ENCODE measurements around the gene PIEZO2.
"Not testable (repeated sequence)": the region's sequence is repeated elsewhere in the genome, so short reads cannot be mapped to it uniquely, and the experiment has no call there.

The PIEZO2 gene

GRCh38 chr18:11149441-11150270, at the start of gene PIEZO2:
Gene PIEZO2 (minus strand): TSS chr18:11149569. CDS start chr18:11148588, 981 bp downstream.
- in situ Hi-C loops (cut with MboI; ENCODE audit: low sequenced_read_pairs), result no loop called here

GRCh38 chr18:11183637-11184036, 34.3 kb upstream of the PIEZO2 start:
- in situ Hi-C loops (cut with MboI; ENCODE audit: low sequenced_read_pairs), result no loop called here

- in situ Hi-C loops (cut with MboI; ENCODE audit: low sequenced_read_pairs), result not testable (repeated sequence)
Measured at GRCh38 chr18:11181629-11182028, 32.3 kb upstream of the PIEZO2 start.

- in situ Hi-C loops (cut with MboI; ENCODE audit: low sequenced_read_pairs), result no loop called here
Measured at GRCh38 chr18:11179959-11180519, 30.7 kb upstream of the PIEZO2 start.

GRCh38 chr18:11178951-11179549, 29.7 kb upstream of the PIEZO2 start:
- in situ Hi-C loops (cut with MboI; ENCODE audit: low sequenced_read_pairs), result no loop called here

GRCh38 chr18:11177382-11177781, 28.0 kb upstream of the PIEZO2 start:
- in situ Hi-C loops (cut with MboI; ENCODE audit: low sequenced_read_pairs), result no loop called here

- in situ Hi-C loops (cut with MboI; ENCODE audit: low sequenced_read_pairs), result no loop called here
Measured at GRCh38 chr18:11176481-11176881, 27.1 kb upstream of the PIEZO2 start.

- in situ Hi-C loops (cut with MboI; ENCODE audit: low sequenced_read_pairs), result no loop called here
Measured at GRCh38 chr18:11175266-11175979, 26.1 kb upstream of the PIEZO2 start.

GRCh38 chr18:11174179-11174578, 24.8 kb upstream of the PIEZO2 start:
- in situ Hi-C loops (cut with MboI; ENCODE audit: low sequenced_read_pairs), result not testable (repeated sequence)

- in situ Hi-C loops (cut with MboI; ENCODE audit: low sequenced_read_pairs), result no loop called here
Measured at GRCh38 chr18:11167778-11168177, 18.4 kb upstream of the PIEZO2 start.

- in situ Hi-C loops (cut with MboI; ENCODE audit: low sequenced_read_pairs), result no loop called here
Measured at GRCh38 chr18:11165952-11166351, 16.6 kb upstream of the PIEZO2 start.

- in situ Hi-C loops (cut with MboI; ENCODE audit: low sequenced_read_pairs), result no loop called here
Measured at GRCh38 chr18:11165138-11165537, 15.8 kb upstream of the PIEZO2 start.

- in situ Hi-C loops (cut with MboI; ENCODE audit: low sequenced_read_pairs), result no loop called here
Measured at GRCh38 chr18:11163665-11164064, 14.3 kb upstream of the PIEZO2 start.

- in situ Hi-C loops (cut with MboI; ENCODE audit: low sequenced_read_pairs), result no loop called here
Measured at GRCh38 chr18:11162889-11163288, 13.5 kb upstream of the PIEZO2 start.

GRCh38 chr18:11162462-11162861, 13.1 kb upstream of the PIEZO2 start:
- in situ Hi-C loops (cut with MboI; ENCODE audit: low sequenced_read_pairs), result no loop called here

GRCh38 chr18:11160313-11160712, 10.9 kb upstream of the PIEZO2 start:
- in situ Hi-C loops (cut with MboI; ENCODE audit: low sequenced_read_pairs), result no loop called here

GRCh38 chr18:11159844-11160243, 10.5 kb upstream of the PIEZO2 start:
- in situ Hi-C loops (cut with MboI; ENCODE audit: low sequenced_read_pairs), result no loop called here

- in situ Hi-C loops (cut with MboI; ENCODE audit: low sequenced_read_pairs), result no loop called here
Measured at GRCh38 chr18:11156978-11157377, 7.6 kb upstream of the PIEZO2 start.

- in situ Hi-C loops (cut with MboI; ENCODE audit: low sequenced_read_pairs), result no loop called here
Measured at GRCh38 chr18:11155034-11155759, 5.8 kb upstream of the PIEZO2 start.

GRCh38 chr18:11154368-11154989, 5.1 kb upstream of the PIEZO2 start:
- in situ Hi-C loops (cut with MboI; ENCODE audit: low sequenced_read_pairs), result no loop called here

Measured in HL-60/S4 (cell line).